Measurements from ENCODE around the gene LECT2. TPM values are rescaled to one million over a fixed set of nuclear protein-coding genes. Genes with fewer than 3 reads are reported as not detected.

LECT2 gene
- total and polyA plus RNA-seq, 2 experiments from 2014 or later: 0.45 TPM; not detected in 1

GRCh38 chr5:135978993-135979392 is 24.2 kb upstream of the LECT2 start:
- H4K20me1 ChIP-seq (replicated peaks; ENCODE audit: insufficient read depth): no peaks in the 10 kb centered on the region
- H3K4me3 ChIP-seq: no peak overlapping the region
- no peaks in the 10 kb centered on the region for H3K36me3 ChIP-seq (ENCODE audit: insufficient read depth)
- no peak overlapping the region for H3K27ac ChIP-seq (ENCODE audit: low read depth)
- TF ChIP-seq JUNB (IDR thresholded peaks at IDR 0.05; ENCODE audit: unreplicated experiment): no peak
- no peak for TF ChIP-seq STAT1 (IDR thresholded peaks at IDR 0.05; ENCODE audit: unreplicated experiment)
- TF ChIP-seq REST (IDR thresholded peaks at IDR 0.05; ENCODE audit: unreplicated experiment): no peak
- no peak for TF ChIP-seq ETS1 (IDR thresholded peaks at IDR 0.05)
- no peak for TF ChIP-seq NANOG (IDR thresholded peaks at IDR 0.05; ENCODE audit: borderline replicate concordance)
- TF ChIP-seq EZH2 (IDR thresholded peaks at IDR 0.05; ENCODE audit: low read depth, unreplicated experiment): no peak
- no peak for TF ChIP-seq CTCF (conservative IDR thresholded peaks at IDR 0.05; ENCODE audit: low read depth in 2 of 2)
- no peak for TF ChIP-seq ZNF462 (CRISPR knock-in tag; IDR thresholded peaks at IDR 0.05)
- no peak for TF ChIP-seq ZNF331 (CRISPR knock-in tag; IDR thresholded peaks at IDR 0.05; ENCODE audit: low read depth)
- no peak for TF ChIP-seq ZNF114 (CRISPR knock-in tag; IDR thresholded peaks at IDR 0.05)
- TF ChIP-seq CREB1 (CRISPR knock-in tag; IDR thresholded peaks at IDR 0.05; ENCODE audit: low read depth): no peak
- no peak for TF ChIP-seq POLR2AphosphoS5 (IDR thresholded peaks at IDR 0.05; ENCODE audit: low read depth)
- TF ChIP-seq EZH2phosphoT487 (IDR thresholded peaks at IDR 0.05; ENCODE audit: unreplicated experiment): no peak
- Mint-ChIP-seq H3K27me3 (ENCODE audit: insufficient read depth, low read depth, poor library complexity) (peaks cover 4% of the 10 kb centered on the region), H3K27ac (no peak overlapping the region), H3K4me1 (peaks cover 20% of the 10 kb centered on the region), H3K36me3 (ENCODE audit: low read depth) (no peaks in the 10 kb centered on the region), H3K9me3 (no peaks in the 10 kb centered on the region; the same call in 2 of the 3 replicates), H3K4me3 (no peak overlapping the region)
- no peaks in the 10 kb centered on the region for H3K9me2 ChIP-seq (ENCODE audit: insufficient read depth)
- no peak overlapping the region for H2AFZ ChIP-seq
- H3K4me2 ChIP-seq: no peak overlapping the region
- no peaks in the 10 kb centered on the region for H3K79me2 ChIP-seq (replicated peaks; ENCODE audit: insufficient read depth)
- no peak for ATAC-seq
- no peak for DNase-seq (ENCODE audit: low spot score)
- H3K4me1 ChIP-seq (ENCODE audit: insufficient read depth): peaks cover 10% of the 10 kb centered on the region
- H3F3A ChIP-seq (replicated peaks; ENCODE audit: low read depth): no peaks in the 10 kb centered on the region
- H3K27me3 ChIP-seq (ENCODE audit: insufficient read depth): no peaks in the 10 kb centered on the region
